Measurements from ENCODE around the gene ZNF646.

Gene ZNF646

GRCh38 chr16:31077024-31077423 is 2.8 kb downstream of the ZNF646 start:
- TF ChIP-seq GATA3 (IDR thresholded peaks at IDR 0.05; ENCODE audit: low read depth, low read length) (no peak), GATA2 (IDR thresholded peaks at IDR 0.05; ENCODE audit: low read depth, low read length) (no peak)

GRCh38 chr16:31077592-31078396 is 3.6 kb downstream of the ZNF646 start:
- TF ChIP-seq GATA3 (IDR thresholded peaks at IDR 0.05; ENCODE audit: low read depth, low read length) = no peak
- TF ChIP-seq GATA2 (IDR thresholded peaks at IDR 0.05; ENCODE audit: low read depth, low read length) = no peak

DNA sequence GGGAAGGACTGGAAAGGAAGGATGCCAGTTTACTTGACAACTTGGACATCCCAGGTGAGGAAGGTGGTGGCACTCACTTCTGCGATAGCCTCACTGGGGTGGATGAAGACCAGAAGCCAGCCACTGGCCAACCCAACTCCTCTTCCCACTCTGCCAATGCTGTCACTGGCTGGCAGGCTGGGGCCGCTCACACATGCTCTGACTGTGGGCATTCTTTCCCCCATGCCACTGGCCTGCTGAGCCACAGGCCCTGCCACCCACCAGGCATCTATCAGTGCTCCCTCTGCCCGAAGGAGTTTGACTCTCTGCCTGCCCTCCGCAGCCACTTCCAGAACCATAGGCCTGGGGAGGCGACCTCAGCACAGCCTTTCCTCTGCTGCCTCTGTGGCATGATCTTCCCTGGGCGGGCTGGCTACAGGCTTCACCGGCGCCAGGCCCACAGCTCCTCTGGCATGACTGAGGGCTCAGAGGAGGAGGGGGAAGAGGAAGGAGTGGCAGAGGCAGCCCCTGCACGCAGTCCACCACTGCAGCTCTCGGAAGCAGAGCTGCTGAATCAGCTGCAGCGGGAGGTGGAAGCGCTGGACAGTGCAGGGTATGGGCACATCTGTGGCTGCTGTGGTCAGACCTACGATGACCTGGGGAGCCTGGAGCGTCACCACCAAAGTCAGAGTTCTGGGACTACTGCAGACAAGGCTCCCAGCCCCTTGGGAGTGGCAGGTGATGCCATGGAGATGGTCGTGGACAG is 4.5 kb downstream of the ZNF646 start:
- TF ChIP-seq GATA2 (IDR thresholded peaks at IDR 0.05; ENCODE audit: low read depth, low read length) = no peak
- TF ChIP-seq GATA3 (IDR thresholded peaks at IDR 0.05; ENCODE audit: low read depth, low read length) = no peak

- no peak for TF ChIP-seq GATA3 (IDR thresholded peaks at IDR 0.05; ENCODE audit: low read depth, low read length)
- TF ChIP-seq GATA2 (IDR thresholded peaks at IDR 0.05; ENCODE audit: low read depth, low read length) = no peak
These were observed 5.2 kb downstream of the ZNF646 start for GRCh38 chr16:31079342-31079944.

DNA sequence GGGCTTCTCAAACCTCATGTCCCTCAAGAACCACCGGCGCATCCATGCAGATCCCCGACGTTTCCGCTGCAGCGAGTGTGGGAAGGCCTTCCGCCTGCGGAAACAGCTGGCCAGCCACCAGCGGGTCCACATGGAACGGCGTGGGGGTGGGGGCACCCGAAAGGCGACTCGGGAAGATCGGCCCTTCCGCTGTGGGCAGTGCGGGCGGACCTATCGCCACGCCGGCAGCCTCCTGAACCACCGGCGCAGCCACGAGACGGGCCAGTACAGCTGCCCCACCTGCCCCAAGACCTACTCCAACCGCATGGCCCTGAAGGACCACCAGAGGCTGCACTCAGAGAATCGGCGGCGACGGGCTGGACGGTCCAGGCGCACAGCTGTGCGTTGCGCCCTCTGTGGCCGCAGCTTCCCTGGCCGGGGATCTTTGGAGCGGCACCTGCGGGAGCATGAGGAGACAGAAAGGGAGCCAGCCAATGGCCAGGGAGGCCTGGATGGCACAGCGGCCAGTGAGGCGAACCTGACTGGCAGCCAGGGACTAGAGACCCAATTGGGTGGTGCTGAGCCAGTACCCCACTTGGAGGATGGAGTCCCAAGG is 5.9 kb downstream of the ZNF646 start:
- TF ChIP-seq GATA2 (IDR thresholded peaks at IDR 0.05; ENCODE audit: low read depth, low read length) (no peak), GATA3 (IDR thresholded peaks at IDR 0.05; ENCODE audit: low read depth, low read length) (no peak)

GRCh38 chr16:31080756-31081419 is 6.7 kb downstream of the ZNF646 start:
- TF ChIP-seq GATA3 (IDR thresholded peaks at IDR 0.05; ENCODE audit: low read depth, low read length) = no peak
- no peak for TF ChIP-seq GATA2 (IDR thresholded peaks at IDR 0.05; ENCODE audit: low read depth, low read length)

- TF ChIP-seq GATA2 (IDR thresholded peaks at IDR 0.05; ENCODE audit: low read depth, low read length) (no peak), GATA3 (IDR thresholded peaks at IDR 0.05; ENCODE audit: low read depth, low read length) (no peak)
These were observed 7.5 kb downstream of the ZNF646 start for GRCh38 chr16:31081428-31082351.

- TF ChIP-seq GATA2 (IDR thresholded peaks at IDR 0.05; ENCODE audit: low read depth, low read length) (no peak), GATA3 (IDR thresholded peaks at IDR 0.05; ENCODE audit: low read depth, low read length) (no peak)
These were observed 8.3 kb downstream of the ZNF646 start for GRCh38 chr16:31082368-31083045.

DNA sequence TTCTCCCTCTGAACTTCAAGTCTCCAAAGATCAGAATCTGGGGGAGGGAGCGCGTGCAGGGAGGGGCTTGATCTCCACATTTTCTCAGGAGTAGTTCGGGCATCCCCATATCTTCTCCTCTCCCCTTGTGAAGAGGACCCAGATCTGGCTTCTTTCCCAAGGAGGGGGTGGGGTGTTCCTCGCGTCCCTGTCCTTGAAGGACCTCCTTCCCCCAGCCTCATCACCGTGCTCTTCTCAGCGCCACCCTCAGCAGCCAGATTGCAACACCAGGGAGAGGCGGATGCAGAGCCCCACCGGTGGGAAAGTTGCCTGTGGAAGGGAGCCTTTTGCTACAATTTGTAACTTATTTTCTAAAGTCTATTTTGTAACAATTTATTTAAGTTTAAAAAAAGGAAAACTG is 8.9 kb downstream of the ZNF646 start:
- TF ChIP-seq GATA2 (IDR thresholded peaks at IDR 0.05; ENCODE audit: low read depth, low read length) (no peak), GATA3 (IDR thresholded peaks at IDR 0.05; ENCODE audit: low read depth, low read length) (no peak)

DNA sequence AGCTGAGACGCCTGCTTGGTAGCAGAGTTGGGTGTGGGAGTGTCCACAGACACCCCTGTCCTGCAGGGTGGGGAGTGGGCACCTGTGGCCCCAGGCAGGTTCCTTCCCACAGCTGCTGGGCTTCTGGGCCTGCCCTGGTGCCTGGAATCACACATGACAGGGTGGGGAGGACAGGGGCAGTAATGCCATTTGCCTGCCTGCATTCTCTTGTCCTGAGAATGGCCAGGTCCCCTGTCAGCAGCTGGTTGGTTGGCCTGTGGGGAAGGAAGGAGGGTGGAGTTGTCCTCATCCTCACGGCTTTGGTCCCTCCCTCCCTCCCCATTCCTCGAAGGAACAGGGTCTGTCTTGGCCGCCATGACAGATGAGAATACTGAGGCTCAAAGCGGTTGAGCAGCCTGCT is 9.3 kb downstream of the ZNF646 start:
- TF ChIP-seq GATA2 (IDR thresholded peaks at IDR 0.05; ENCODE audit: low read depth, low read length) = no peak
- no peak for TF ChIP-seq GATA3 (IDR thresholded peaks at IDR 0.05; ENCODE audit: low read depth, low read length)

- TF ChIP-seq GATA2 (IDR thresholded peaks at IDR 0.05; ENCODE audit: low read depth, low read length) = no peak
- TF ChIP-seq GATA3 (IDR thresholded peaks at IDR 0.05; ENCODE audit: low read depth, low read length) = no peak
These were observed 9.8 kb downstream of the ZNF646 start for GRCh38 chr16:31083981-31084380.

GRCh38 chr16:31084584-31085302 is 10.5 kb downstream of the ZNF646 start:
- TF ChIP-seq GATA2 (IDR thresholded peaks at IDR 0.05; ENCODE audit: low read depth, low read length) = no peak
- TF ChIP-seq GATA3 (IDR thresholded peaks at IDR 0.05; ENCODE audit: low read depth, low read length) = no peak

All from SH-SY5Y (cell line).